ENCODE data around the gene VIPR1.
"Not testable (repeated sequence)": the region's sequence is repeated elsewhere in the genome, so short reads cannot be mapped to it uniquely, and the experiment has no call there.

Gene VIPR1

DNA sequence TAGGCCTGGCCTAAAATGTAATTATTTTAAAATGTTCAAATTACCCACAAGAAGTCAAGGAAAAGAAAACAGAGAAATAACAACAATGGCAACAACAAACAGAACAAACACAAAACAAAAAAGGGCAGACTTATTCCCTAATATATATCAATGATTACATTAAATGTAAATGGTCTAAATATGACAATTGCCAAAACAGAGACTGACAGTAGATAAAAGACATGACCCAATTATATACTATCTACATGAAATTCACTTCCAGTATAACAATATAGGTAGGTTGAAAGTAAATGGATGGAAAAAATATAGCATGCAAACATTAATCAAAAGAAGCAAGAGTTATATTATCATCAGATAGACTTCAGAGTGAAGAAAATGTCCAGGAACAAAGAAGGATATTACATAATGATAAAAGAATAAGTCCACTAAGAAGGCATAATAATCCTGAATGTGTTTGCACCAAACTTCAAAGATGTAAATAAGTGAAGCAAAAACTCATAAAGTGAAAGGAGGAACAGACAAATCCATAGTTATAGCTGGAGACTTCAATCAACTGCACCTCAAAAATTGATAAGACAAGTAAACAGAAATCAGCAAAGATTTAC is 72.8 kb downstream of the VIPR1 start:
- DNase-seq (ENCODE audit: low read depth in 2 of 2) = no peak

DNA sequence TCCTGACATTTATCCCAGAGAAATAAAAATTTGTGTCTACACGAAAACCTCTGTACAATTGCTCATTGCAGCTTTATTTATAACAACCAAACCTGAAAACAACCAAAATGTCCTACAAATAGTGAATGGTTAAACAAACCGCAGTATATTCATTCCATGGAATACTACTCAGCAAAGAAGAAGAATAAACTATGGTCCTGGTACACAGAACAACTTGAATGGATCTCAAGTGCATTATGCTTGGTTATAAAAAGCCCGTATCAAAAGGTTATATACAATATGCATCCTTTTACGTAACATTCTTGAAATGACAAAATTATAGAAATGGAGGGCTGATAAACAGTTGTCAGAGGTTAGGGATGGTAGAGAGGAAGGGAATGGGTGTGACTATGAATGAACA is 75.6 kb downstream of the VIPR1 start:
- no peak for DNase-seq (ENCODE audit: low read depth in 2 of 2)

DNA sequence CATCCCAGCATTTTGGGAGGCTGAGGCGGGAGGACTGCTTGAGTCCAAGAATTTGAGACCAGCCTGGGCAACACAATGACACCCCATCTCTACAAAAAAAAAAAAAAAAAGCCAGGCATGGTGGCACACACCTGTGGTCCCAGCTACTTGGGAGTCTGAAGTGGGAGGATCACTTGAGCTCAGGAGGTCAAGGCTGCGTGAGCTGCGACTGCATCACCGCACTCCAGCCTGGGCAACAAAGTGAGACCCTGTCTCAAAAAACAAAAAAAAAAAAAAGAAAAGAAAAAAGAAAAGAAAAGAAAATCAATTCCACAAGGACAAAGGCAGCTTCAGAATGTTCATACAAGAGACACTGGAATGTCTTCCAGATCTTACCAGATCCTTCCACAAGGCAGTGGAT is 76.9 kb downstream of the VIPR1 start:
- not testable (repeated sequence) for DNase-seq (ENCODE audit: low read depth in 2 of 2)

DNA sequence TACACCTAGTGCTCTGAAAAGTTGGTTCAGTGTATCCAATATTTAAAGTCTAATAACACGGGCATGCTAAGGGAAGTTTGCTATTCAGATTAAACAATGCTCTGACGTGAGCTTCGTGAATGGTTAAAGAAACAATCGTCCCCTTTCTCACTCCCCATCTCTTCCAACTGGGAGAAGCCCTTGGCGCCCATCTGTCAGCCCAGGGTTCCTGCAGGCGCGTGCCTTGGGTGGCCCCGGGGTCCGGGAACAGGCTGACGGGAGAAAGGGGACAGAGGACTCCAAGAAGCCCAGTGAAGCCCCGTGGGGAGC is 78.9 kb downstream of the VIPR1 start:
- no peak for DNase-seq (ENCODE audit: low read depth in 2 of 2)

DNA sequence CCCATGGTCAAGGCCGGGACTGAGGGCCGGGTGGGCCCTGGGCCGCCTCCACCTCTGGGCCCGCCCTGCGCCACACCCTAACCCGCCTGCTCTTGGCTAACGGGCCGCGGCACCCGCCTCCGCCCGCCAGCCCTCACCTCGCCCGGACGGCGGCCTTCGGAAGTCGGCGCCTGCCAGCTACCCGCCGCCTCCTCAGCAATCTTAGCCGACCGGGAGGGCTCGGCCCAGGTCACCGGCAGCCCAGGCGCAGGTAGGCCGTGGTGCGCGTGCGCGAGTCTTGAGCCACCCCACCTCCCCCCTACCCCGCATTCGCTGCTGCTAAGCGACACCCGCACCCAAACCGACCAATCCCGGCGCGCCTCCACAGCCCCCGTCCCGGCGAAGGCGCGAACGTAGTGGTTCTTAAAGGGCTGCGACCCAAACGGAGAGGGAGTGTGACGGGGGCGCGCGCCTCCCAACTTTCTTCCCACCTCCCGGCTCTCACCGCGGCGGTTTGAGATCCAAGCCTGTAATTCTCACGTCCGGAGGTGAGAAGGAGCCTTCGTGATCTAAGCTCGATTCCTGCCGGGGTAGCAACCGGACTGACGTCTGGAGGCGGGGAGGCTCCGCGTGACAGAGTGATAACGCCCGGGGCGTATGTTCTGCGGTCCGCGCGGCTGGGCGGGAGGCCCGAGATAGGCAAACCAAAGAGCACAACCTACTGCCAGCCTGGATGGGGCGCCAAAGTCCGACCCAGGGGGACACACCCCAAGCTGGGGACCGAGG is 79.4 kb downstream of the VIPR1 start, which contains the start of gene SEC22C:
SEC22C (minus strand) TSS at position 259 of the 765 bp plus-strand sequence. CDS start 12,921 bp downstream, outside the sequence.
- DNase-seq (ENCODE audit: low read depth in 2 of 2) = peak; percentile 58 to 64

DNA sequence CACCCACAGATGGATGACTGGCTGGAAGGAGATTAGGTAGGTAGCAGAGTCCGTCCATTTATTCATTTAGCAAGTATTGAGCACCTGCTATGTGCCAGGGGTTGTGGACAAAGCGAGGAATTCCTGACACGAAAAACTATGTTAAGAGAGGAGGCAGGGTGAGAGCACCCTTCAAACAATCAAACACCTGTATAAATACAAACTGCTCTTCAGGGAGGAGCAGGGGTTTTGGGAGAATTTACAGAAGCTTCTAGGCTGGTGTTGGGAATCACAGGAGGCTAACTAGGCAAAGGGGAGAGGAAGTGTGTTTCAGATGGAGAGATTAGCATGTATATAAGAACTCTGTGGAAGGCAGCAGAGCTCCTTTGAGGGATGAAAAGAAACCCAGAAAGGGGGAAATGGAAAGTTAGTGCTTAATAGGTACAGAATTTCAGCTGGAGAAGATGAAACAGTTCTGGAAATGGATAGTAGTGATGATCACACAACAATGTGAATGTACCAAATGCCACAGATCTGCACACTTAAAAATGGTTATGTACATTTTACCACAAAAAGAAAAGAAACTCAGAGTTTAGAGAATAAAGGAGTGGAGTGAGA is 80.1 kb downstream of the VIPR1 start:
- DNase-seq (ENCODE audit: low read depth in 2 of 2) = no peak
